HFF-Myc (cell line): ENCODE data around the gene KANK2.

Experiments used
- DNase-seq: peaks from one replicate; pipeline ENCODE4 v3.0.0-alpha.2; 2011; ENCODE audit warnings: low read depth; ENCODE audit errors: extremely low read depth
- H3K4me3 ChIP-seq: replicated peaks from 2 replicates; pipeline ENCODE4 v1.5.1; 2011; ENCODE audit warnings: low read depth, mild to moderate bottlenecking, control low read depth, low read length
- TF ChIP-seq, protein P1 (sequence below): IDR thresholded peaks from 2 replicates; pipeline ENCODE4 v1.5.1; 2012; ENCODE audit warnings: mild to moderate bottlenecking, low read depth, low read length, control low read depth; ENCODE audit errors: missing control alignments

The KANK2 gene

GRCh38 chr19:11173516-11174155, 23.7 kb downstream of the KANK2 start:
- H3K4me3 ChIP-seq, result no peak overlapping the region
- TF ChIP-seq, protein P1, sequence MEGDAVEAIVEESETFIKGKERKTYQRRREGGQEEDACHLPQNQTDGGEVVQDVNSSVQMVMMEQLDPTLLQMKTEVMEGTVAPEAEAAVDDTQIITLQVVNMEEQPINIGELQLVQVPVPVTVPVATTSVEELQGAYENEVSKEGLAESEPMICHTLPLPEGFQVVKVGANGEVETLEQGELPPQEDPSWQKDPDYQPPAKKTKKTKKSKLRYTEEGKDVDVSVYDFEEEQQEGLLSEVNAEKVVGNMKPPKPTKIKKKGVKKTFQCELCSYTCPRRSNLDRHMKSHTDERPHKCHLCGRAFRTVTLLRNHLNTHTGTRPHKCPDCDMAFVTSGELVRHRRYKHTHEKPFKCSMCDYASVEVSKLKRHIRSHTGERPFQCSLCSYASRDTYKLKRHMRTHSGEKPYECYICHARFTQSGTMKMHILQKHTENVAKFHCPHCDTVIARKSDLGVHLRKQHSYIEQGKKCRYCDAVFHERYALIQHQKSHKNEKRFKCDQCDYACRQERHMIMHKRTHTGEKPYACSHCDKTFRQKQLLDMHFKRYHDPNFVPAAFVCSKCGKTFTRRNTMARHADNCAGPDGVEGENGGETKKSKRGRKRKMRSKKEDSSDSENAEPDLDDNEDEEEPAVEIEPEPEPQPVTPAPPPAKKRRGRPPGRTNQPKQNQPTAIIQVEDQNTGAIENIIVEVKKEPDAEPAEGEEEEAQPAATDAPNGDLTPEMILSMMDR, result no peak
- no peak for DNase-seq

GRCh38 chr19:11172576-11172975, 24.8 kb downstream of the KANK2 start:
- no peak overlapping the region for H3K4me3 ChIP-seq
- TF ChIP-seq, protein P1, result no peak
- DNase-seq, result no peak

DNA sequence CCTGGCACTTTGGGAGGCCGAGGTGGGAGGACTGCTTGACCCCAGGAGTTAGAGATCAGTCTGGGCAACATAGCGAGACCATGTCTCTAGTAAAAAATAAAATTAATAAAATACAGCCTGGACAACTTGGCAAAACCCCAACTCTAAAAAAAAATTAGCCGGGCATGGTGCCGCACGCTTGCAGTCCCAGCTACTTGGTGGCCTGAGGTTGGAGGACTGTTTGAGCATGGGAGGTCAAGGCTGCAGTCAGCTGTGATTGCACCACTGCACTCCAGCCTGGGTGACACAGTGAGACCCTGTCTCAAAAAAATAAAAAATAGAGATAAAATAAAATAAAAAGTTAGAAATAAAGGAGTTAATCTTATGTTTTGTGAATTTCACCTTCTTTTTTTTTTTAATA, 26.2 kb downstream of the KANK2 start:
- no peak for DNase-seq
- H3K4me3 ChIP-seq, result no peak overlapping the region
- TF ChIP-seq, protein P1, result no peak

DNA sequence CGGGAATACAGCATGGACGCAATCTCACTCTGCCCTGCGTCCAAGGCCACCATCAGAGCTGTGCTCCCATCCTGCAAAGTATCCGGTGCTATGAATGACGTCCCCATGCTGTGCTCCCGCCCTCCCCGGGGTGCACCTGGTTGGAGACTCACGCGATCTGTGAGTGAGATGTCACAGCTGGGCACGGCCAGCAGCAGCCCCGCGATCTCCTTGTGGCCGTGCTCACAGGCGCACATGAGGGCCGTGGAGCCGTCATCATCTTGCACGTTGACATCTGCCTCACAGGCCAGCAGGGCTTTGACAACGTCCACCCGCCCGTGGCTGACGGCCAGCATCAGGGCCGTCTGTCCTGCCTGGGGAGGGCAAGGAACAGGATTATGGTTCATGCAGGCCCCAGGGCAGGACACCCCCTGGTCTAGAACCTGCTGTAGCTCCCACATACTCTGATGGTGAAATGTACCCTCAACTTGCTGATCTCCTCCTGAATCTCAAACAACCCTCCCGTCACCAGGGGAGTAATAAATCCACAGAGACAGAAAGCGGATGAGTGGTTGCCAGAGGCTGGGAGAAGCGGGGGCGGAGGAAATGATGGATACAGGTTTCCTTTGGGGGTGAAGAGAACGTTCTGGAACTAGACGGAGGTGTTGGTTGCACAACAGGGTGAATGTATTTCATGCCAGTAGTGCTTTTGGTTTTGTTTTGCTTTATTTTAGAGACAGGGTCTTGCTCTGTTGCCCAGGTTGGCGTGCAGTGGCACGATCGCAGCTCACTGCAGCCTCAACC, 27.3 kb downstream of the KANK2 start:
- no peak for DNase-seq
- TF ChIP-seq, protein P1, result no peak
- no peak overlapping the region for H3K4me3 ChIP-seq

DNA sequence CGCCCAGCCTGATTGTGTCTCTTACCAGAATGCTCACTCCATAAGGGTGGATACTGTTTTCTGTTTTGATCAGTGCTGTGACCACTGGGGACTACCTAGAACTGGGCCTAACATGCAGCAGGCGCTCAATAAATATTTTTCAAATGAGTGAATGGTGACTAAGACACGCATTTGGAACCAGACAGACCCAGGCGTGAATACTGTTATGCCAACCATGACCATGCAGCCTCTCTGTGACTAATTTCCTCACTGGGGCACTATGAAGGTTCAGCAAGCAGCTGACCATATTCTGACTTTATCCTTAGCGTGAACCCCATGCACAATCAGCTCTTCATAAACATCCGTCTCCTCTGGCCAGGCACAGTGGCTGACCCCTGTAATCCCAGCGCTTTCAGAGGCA, 28.8 kb downstream of the KANK2 start:
- peak; percentile 77 for DNase-seq
- no peak overlapping the region for H3K4me3 ChIP-seq
- TF ChIP-seq, protein P1, result no peak

DNA sequence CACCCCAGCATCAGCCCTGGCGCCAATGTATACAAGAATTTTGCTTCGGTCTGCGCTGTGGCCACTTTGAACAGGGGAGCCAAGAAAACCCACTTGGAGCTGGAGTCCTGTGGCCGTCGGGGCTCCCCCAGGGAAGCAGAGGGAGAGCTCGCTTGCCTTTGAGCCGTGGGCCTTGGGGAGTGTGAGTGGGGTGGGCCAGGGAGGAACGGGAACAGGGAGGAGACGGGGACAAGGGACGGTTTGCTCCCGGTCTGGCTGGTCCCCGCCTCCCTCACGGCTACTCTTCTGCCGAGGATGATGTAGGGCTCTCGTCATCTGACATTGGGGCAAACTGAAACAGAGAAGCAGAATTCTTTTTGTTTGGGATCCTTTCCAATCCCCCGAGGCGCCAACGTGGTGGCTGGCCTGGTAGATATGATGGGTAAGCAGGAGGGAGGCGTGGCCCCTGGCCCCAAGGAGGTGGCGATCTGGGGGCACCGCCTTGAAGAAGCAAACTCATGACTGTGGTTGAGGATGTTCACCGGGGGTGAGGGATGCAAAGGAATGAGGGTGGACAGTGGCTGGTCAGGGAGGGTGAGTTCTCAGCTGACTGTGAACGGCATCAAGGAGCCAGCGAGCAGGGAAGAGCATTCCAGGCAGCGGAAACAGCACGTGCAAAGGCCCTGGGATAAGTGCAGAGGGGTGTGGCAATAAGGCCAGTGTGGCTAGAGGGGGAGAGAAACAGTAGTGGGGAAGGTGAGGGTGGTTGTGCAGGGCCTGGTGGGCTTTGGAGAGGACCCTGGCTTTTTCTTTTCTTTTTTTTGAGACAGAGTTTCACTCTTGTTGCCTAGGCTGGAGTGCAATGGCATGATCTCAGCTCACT, 30.8 kb downstream of the KANK2 start:
- no peak overlapping the region for H3K4me3 ChIP-seq
- no peak for DNase-seq
- TF ChIP-seq, protein P1, result no peak
